Neural progenitor cell (in vitro differentiated cells): ENCODE results near the gene FOXC2. TPM values are rescaled to one million over a fixed set of nuclear protein-coding genes. Genes with fewer than 3 reads are reported as not detected.

Source experiments
- DNase-seq: peaks from one replicate; pipeline ENCODE4 v3.0.0-alpha.2; 2016; ENCODE audit warnings: low spot score
- H2AFZ ChIP-seq: fragments of 200-600 bp; sonication (generic); replicated peaks from 2 replicates; pipeline ENCODE4 v1.6.1; 2016; ENCODE audit warnings: antibody characterized with exemption
- H3F3A ChIP-seq: fragments of 200-600 bp; sonication (generic); 2 replicates; pipeline ENCODE4 v1.6.1; 2016; ENCODE audit warnings: antibody characterized with exemption, low read depth
- H3K27ac ChIP-seq: fragments of 200-600 bp; sonication (generic); 2 replicates; pipeline ENCODE4 v1.5.1; 2016; ENCODE audit warnings: mild to moderate bottlenecking
- H3K27me3 ChIP-seq: fragments of 200-600 bp; sonication (generic); 2 replicates; pipeline ENCODE4 v1.6.1; 2016; ENCODE audit warnings: mild to moderate bottlenecking, moderate library complexity
- H3K36me3 ChIP-seq: fragments of 200-600 bp; sonication (generic); 2 replicates; pipeline ENCODE4 v1.5.1; 2016
- H3K4me1 ChIP-seq: fragments of 200-600 bp; sonication (generic); 2 replicates; pipeline ENCODE4 v1.6.1; 2016; ENCODE audit warnings: mixed run types
- H3K4me2 ChIP-seq: fragments of 200-600 bp; sonication (generic); 2 replicates; pipeline ENCODE4 v1.6.1; 2016
- H3K4me3 ChIP-seq: fragments of 200-600 bp; sonication (generic); 2 replicates; pipeline ENCODE4 v1.5.1; 2016
- H3K79me2 ChIP-seq: fragments of 200-600 bp; sonication (generic); 2 replicates; pipeline ENCODE4 v1.6.1; 2016; ENCODE audit warnings: low read depth
- H3K9ac ChIP-seq: fragments of 200-600 bp; sonication (generic); 2 replicates; pipeline ENCODE4 v1.6.1; 2016
- H3K9me3 ChIP-seq: fragments of 200-600 bp; sonication (generic); 2 replicates; pipeline ENCODE4 v1.5.1; 2016; ENCODE audit warnings: low read depth
- H4K20me1 ChIP-seq: fragments of 200-600 bp; sonication (generic); 2 replicates; pipeline ENCODE4 v1.6.1; 2016; ENCODE audit warnings: low read depth
- H3K27ac Mint-ChIP-seq: 3 replicates; pipeline ENCODE4 v1.8.0; 2021; ENCODE audit warnings: mixed read lengths
- H3K27me3 Mint-ChIP-seq: 2 replicates; pipeline ENCODE4 v1.8.0; 2022; ENCODE audit warnings: low read depth, mild to moderate bottlenecking, inconsistent platforms, moderate library complexity, mixed read lengths; ENCODE audit not compliant: insufficient read depth
- H3K36me3 Mint-ChIP-seq: 3 replicates; pipeline ENCODE4 v1.8.0; 2021; ENCODE audit warnings: mixed read lengths
- H3K4me1 Mint-ChIP-seq: 3 replicates; pipeline ENCODE4 v1.8.0; 2021; ENCODE audit warnings: mixed read lengths
- H3K4me3 Mint-ChIP-seq: 3 replicates; pipeline ENCODE4 v1.8.0; 2021; ENCODE audit warnings: mild to moderate bottlenecking, moderate library complexity, mixed read lengths
- H3K9me3 Mint-ChIP-seq: 3 replicates; pipeline ENCODE4 v1.8.0; 2020; ENCODE audit warnings: mixed read lengths
- EZH2 ChIP-seq: fragments of 200-600 bp; sonication (generic); IDR thresholded peaks from 2 replicates; pipeline ENCODE4 v1.6.1; 2017; ENCODE audit warnings: antibody characterized with exemption, mild to moderate bottlenecking, moderate library complexity
- EZH2phosphoT487 ChIP-seq: fragments of 200-600 bp; sonication (generic); IDR thresholded peaks from 2 replicates; pipeline ENCODE4 v1.6.1; 2017; ENCODE audit warnings: antibody characterized with exemption
- total RNA-seq: library from RNA; depleted of rRNA; stranded (reverse); fragments of >200 nt; gene quantifications from 2 replicates; pipeline ENCODE4 v1.2.3, GENCODE V29; 2015; ENCODE audit warnings: low replicate concordance
- TF ChIP-seq, protein P1 (sequence below): fragments of 200-600 bp; sonication (generic); IDR thresholded peaks from 2 replicates; pipeline ENCODE4 v1.5.1; 2017; ENCODE audit warnings: antibody characterized with exemption, mild to moderate bottlenecking

Gene FOXC2
- total RNA-seq, 1 donor from 2014 or later: not detected

DNA sequence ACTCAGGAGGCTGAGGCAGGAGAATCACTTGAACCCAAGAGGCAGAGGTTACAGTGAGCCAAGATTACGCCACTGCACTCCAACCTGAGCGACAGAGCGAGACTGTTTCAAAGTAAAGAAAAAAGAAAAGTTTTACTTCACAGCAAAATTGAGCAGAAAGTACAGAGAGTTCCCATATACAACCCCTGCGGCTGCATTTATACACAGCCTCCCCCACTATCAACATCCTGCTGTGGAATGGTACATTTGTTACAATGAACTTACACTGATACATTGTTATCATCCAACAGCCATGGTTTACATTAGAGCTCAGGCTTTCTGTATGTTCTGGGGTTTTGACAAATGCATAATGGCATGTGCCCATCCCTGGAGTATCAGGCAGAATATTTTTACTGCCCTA, 9.0 kb upstream of the FOXC2 start:
- TF ChIP-seq, protein P1, sequence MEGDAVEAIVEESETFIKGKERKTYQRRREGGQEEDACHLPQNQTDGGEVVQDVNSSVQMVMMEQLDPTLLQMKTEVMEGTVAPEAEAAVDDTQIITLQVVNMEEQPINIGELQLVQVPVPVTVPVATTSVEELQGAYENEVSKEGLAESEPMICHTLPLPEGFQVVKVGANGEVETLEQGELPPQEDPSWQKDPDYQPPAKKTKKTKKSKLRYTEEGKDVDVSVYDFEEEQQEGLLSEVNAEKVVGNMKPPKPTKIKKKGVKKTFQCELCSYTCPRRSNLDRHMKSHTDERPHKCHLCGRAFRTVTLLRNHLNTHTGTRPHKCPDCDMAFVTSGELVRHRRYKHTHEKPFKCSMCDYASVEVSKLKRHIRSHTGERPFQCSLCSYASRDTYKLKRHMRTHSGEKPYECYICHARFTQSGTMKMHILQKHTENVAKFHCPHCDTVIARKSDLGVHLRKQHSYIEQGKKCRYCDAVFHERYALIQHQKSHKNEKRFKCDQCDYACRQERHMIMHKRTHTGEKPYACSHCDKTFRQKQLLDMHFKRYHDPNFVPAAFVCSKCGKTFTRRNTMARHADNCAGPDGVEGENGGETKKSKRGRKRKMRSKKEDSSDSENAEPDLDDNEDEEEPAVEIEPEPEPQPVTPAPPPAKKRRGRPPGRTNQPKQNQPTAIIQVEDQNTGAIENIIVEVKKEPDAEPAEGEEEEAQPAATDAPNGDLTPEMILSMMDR: no peak
- TF ChIP-seq EZH2: no peak
- TF ChIP-seq EZH2phosphoT487: no peak
- Histone ChIP-seq H3K4me1 (no peaks in the 10 kb centered on the region), H3F3A (no peaks in the 10 kb centered on the region), H2AFZ (no peak overlapping the region), H3K4me3 (no peak overlapping the region), H3K36me3 (no peaks in the 10 kb centered on the region), H3K79me2 (peaks cover 15% of the 10 kb centered on the region), H3K27me3 (peaks cover 13% of the 10 kb centered on the region), H4K20me1 (no peaks in the 10 kb centered on the region), H3K27ac (no peak overlapping the region), H3K9me3 (no peaks in the 10 kb centered on the region), H3K4me2 (no peak overlapping the region), H3K9ac (no peak overlapping the region)
- no peak for DNase-seq
- H3K27me3 Mint-ChIP-seq: peaks cover 14% of the 10 kb centered on the region
- H3K27ac Mint-ChIP-seq: no peak overlapping the region
- no peak overlapping the region for H3K4me3 Mint-ChIP-seq
- no peaks in the 10 kb centered on the region for H3K36me3 Mint-ChIP-seq
- peaks cover 21% of the 10 kb centered on the region for H3K4me1 Mint-ChIP-seq
- H3K9me3 Mint-ChIP-seq: no peaks in the 10 kb centered on the region

DNA sequence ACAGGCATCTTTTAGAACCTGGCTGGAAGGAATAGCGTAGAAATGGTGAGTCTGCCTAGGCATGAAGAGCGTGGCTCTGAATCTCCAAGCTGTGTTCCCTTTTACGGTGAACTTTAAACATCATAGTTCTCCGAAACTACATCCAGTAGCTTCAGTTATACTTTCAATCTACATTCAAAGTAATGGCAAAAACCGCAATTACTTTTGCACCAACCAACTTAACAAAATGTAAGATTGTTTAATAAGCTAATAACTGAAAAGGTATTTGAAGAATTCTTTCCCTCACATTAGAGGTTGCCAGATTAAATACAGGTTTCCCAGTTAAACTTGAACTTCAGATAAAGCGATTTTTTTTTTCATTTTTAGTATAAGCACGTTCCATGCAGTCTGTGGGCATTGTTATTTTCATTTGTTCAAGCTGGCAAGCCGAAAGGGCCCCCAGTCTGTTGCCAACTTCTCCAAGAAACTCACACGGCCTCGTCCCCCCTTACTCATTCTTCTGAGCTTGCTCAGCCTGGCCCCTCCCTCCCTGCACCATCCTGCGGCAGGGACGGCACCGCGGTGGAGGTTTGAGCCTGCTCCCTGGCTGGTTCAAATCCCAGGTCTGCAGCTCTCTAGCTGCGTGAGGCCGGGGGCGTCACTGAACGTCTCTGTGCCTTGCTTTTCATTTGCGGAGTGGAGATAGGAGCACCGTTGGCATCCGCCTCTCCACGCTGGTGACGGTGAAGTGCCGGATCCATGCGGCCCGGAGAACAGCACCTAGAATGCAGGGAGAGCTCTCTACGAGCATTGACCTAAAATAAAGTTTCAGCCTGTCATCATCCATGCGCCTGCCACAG, 8.1 kb upstream of the FOXC2 start:
- peaks cover 13% of the 10 kb centered on the region for H3K79me2 ChIP-seq
- TF ChIP-seq, protein P1: no peak
- TF ChIP-seq EZH2phosphoT487: no peak
- TF ChIP-seq EZH2: no peak
- Mint-ChIP-seq H3K27me3 (peaks cover 15% of the 10 kb centered on the region), H3K36me3 (no peaks in the 10 kb centered on the region), H3K4me1 (peaks cover 28% of the 10 kb centered on the region), H3K9me3 (no peaks in the 10 kb centered on the region), H3K27ac (no peak overlapping the region), H3K4me3 (no peak overlapping the region)
- H4K20me1 ChIP-seq: no peaks in the 10 kb centered on the region
- no peak overlapping the region for H3K27ac ChIP-seq
- H3K36me3 ChIP-seq: no peaks in the 10 kb centered on the region
- H3K4me3 ChIP-seq: no peak overlapping the region
- H3K4me1 ChIP-seq: no peaks in the 10 kb centered on the region
- no peak overlapping the region for H2AFZ ChIP-seq
- H3K9me3 ChIP-seq: no peaks in the 10 kb centered on the region
- peaks cover 7% of the 10 kb centered on the region for H3F3A ChIP-seq
- H3K9ac ChIP-seq: no peak overlapping the region
- H3K27me3 ChIP-seq: peaks cover 20% of the 10 kb centered on the region
- no peak overlapping the region for H3K4me2 ChIP-seq
- no peak for DNase-seq

DNA sequence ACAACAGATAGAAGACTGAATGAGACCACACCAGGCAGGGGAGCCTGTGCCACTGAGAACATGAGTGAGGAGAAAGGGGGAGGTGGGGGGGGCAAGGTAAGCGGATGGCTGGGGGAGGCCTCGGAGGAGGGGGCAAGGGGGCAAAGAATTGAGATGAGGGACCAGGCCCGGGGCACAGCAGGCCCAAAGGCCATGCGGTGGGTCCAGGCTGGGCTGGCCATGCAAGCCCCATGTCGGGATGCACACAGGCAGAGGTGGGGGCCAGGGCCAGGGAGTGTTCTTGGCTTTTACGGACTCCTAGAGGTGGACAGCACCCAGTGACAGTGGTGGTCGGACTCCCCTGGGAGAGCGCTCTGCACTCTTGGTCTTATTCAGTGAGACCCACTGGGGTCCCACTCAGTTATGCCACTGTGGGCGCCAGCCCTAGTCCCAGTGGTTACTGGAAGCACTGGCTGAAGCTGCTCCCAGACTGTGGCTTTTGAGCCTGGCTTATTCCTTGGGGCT, 6.8 kb upstream of the FOXC2 start:
- no peak for DNase-seq
- Histone ChIP-seq H3K4me2 (no peak overlapping the region), H3K9ac (no peak overlapping the region), H3K4me1 (peaks cover 6% of the 10 kb centered on the region), H3K4me3 (no peak overlapping the region), H3K27me3 (peaks cover 32% of the 10 kb centered on the region), H3K27ac (no peak overlapping the region), H3K36me3 (no peaks in the 10 kb centered on the region), H4K20me1 (peaks cover 9% of the 10 kb centered on the region), H3F3A (peaks cover 7% of the 10 kb centered on the region), H3K79me2 (no peaks in the 10 kb centered on the region), H3K9me3 (no peaks in the 10 kb centered on the region), H2AFZ (no peak overlapping the region)
- Mint-ChIP-seq H3K9me3 (no peaks in the 10 kb centered on the region), H3K36me3 (no peaks in the 10 kb centered on the region), H3K27me3 (peaks cover 23% of the 10 kb centered on the region), H3K27ac (no peak overlapping the region), H3K4me1 (peaks cover 26% of the 10 kb centered on the region), H3K4me3 (no peak overlapping the region)
- TF ChIP-seq, protein P1: no peak
- TF ChIP-seq EZH2: no peak
- no peak for TF ChIP-seq EZH2phosphoT487
